Measurements from ENCODE around the gene CCDC107. TPM values are rescaled to one million over a fixed set of nuclear protein-coding genes. Genes with fewer than 3 reads are reported as not detected.

Gene CCDC107
- total and polyA plus RNA-seq, 2 donors, result 25.6 to 43.2 TPM

GRCh38 chr9:35710818-35711500 lies 52.9 kb downstream of the CCDC107 start:
- H3K36me3 ChIP-seq (ENCODE audit: control insufficient read depth in 2 of 2, insufficient read depth in 2 of 2, low read length in 1 of 2), result peaks cover 86 to 94% of the 10 kb centered on the region in 2 donors
- H3K4me1 ChIP-seq (ENCODE audit: control insufficient read depth in 2 of 2, insufficient read depth in 2 of 2, low read length in 2 of 2), result no peaks in the 10 kb centered on the region
- no peak for DNase-seq (ENCODE audit: low read depth in 6 of 9, low spot score in 9 of 9)
- H3K4me3 ChIP-seq (ENCODE audit: low read length in 2 of 2), result no peak overlapping the region
- no peaks in the 10 kb centered on the region for H3K27me3 ChIP-seq (ENCODE audit: control insufficient read depth in 2 of 2, insufficient read depth in 1 of 2, low read length in 1 of 2)
- H3K9me3 ChIP-seq (ENCODE audit: control insufficient read depth in 2 of 2, insufficient read depth in 1 of 2, low read length in 1 of 2), result no peaks in the 10 kb centered on the region
- 96% methylated on average over 7 of the region's 7 CpGs for WGBS
- no peak overlapping the region for H3K27ac ChIP-seq (ENCODE audit: low read depth in 1 of 2, low read length in 1 of 2)

Other genes starting within 250 kb of the CCDC107 start
- gene RUSC2, start 168.2 kb upstream of the CCDC107 start, total RNA-seq, result 1.0 TPM
- 3.3 TPM for gene RUSC2, start 168.2 kb upstream of the CCDC107 start, polyA plus RNA-seq
- gene TESK1, start 53.0 kb upstream of the CCDC107 start, total RNA-seq, result 9.3 TPM
- 32.8 TPM for gene TESK1, start 53.0 kb upstream of the CCDC107 start, polyA plus RNA-seq
- gene CD72, start 39.9 kb upstream of the CCDC107 start, total RNA-seq, result 6.8 TPM
- 23.6 TPM for gene CD72, start 39.9 kb upstream of the CCDC107 start, polyA plus RNA-seq
- gene SIT1, start 7.4 kb upstream of the CCDC107 start, total RNA-seq, result 174 TPM
- 42.2 TPM for gene SIT1, start 7.4 kb upstream of the CCDC107 start, polyA plus RNA-seq
- gene RMRP, start 273 bp upstream of the CCDC107 start, total RNA-seq, result 22,838 TPM
- 13.0 TPM for gene RMRP, start 273 bp upstream of the CCDC107 start, polyA plus RNA-seq
- gene ARHGEF39, start 6.9 kb downstream of the CCDC107 start, total RNA-seq, result 3.9 TPM
- gene ARHGEF39, start 6.9 kb downstream of the CCDC107 start, polyA plus RNA-seq, result 1.5 TPM
- gene CA9, start 15.6 kb downstream of the CCDC107 start, total RNA-seq, result 1.0 TPM
- gene CA9, start 15.6 kb downstream of the CCDC107 start, polyA plus RNA-seq, result 0.50 TPM
- gene TPM2, start 31.6 kb downstream of the CCDC107 start, total RNA-seq, result 28.6 TPM
- gene TPM2, start 31.6 kb downstream of the CCDC107 start, polyA plus RNA-seq, result 475 TPM
- 83.0 TPM for gene TLN1, start 73.9 kb downstream of the CCDC107 start, total RNA-seq
- gene TLN1, start 73.9 kb downstream of the CCDC107 start, polyA plus RNA-seq, result 74.5 TPM
- 23.2 TPM for gene CREB3, start 74.4 kb downstream of the CCDC107 start, total RNA-seq
- gene CREB3, start 74.4 kb downstream of the CCDC107 start, polyA plus RNA-seq, result 25.6 TPM
- gene GBA2, start 90.9 kb downstream of the CCDC107 start, total RNA-seq, result 21.7 TPM
- gene GBA2, start 90.9 kb downstream of the CCDC107 start, polyA plus RNA-seq, result 36.9 TPM
- 7.4 TPM for gene RGP1, start 91.0 kb downstream of the CCDC107 start, total RNA-seq
- 6.5 TPM for gene RGP1, start 91.0 kb downstream of the CCDC107 start, polyA plus RNA-seq
- gene MSMP, start 96.0 kb downstream of the CCDC107 start, total RNA-seq, result not detected
- 0.25 TPM for gene MSMP, start 96.0 kb downstream of the CCDC107 start, polyA plus RNA-seq
- gene NPR2, start 133.3 kb downstream of the CCDC107 start, total RNA-seq, result 4.3 TPM
- gene NPR2, start 133.3 kb downstream of the CCDC107 start, polyA plus RNA-seq, result 9.3 TPM
- gene SPAG8, start 154.0 kb downstream of the CCDC107 start, total RNA-seq, result 3.1 TPM
- 3.4 TPM for gene SPAG8, start 154.0 kb downstream of the CCDC107 start, polyA plus RNA-seq
- gene HINT2, start 156.8 kb downstream of the CCDC107 start, total RNA-seq, result 68.4 TPM
- gene HINT2, start 156.8 kb downstream of the CCDC107 start, polyA plus RNA-seq, result 68.3 TPM
- under 0.01 TPM for gene FAM221B, start 170.4 kb downstream of the CCDC107 start, total RNA-seq
- 0.05 TPM for gene FAM221B, start 170.4 kb downstream of the CCDC107 start, polyA plus RNA-seq
- 1.5 TPM for gene TMEM8B, start 170.9 kb downstream of the CCDC107 start, total RNA-seq
- 11.9 TPM for gene TMEM8B, start 170.9 kb downstream of the CCDC107 start, polyA plus RNA-seq
- not detected for gene OR13J1, start 212.1 kb downstream of the CCDC107 start, total RNA-seq
- gene OR13J1, start 212.1 kb downstream of the CCDC107 start, polyA plus RNA-seq, result not detected
- 0.14 TPM for gene HRCT1, start 247.9 kb downstream of the CCDC107 start, total RNA-seq
- 6.1 TPM for gene HRCT1, start 247.9 kb downstream of the CCDC107 start, polyA plus RNA-seq

All from thymus (tissue), 11 donors.